HepG2 (cell line): ENCODE data around the gene FAIM2. TPM values are rescaled to one million over a fixed set of nuclear protein-coding genes. Genes with fewer than 3 reads are reported as not detected.

Experiments used
- ATAC-seq: fragments of 200-7000 bp; cut with Tn5 transposase; 3 replicates; pipeline ENCODE4 v1.9.1; 2020; ENCODE audit warnings: mild to moderate bottlenecking, moderate library complexity
- BruUV-seq: library from RNA; stranded (reverse); fragments of 400-500 nt; replicated peaks from 2 replicates; lab custom pipeline; 2021; lab: Mats Ljungman, UMichigan
- CTCF ChIA-PET: fragments of 300-600 bp; formaldehyde crosslinking; extraction: SDS; loops from one replicate; lab custom pipeline; 2021; ENCODE audit warnings: low total read pairs, inconsistent platforms, low intra/inter-chr PET ratio; lab: Yijun Ruan, JAX
- POLR2A ChIA-PET: fragments of 350-600 bp; sonication (Branson Sonifier 250); formaldehyde crosslinking; loops from one replicate; lab custom pipeline; 2020; ENCODE audit warnings: antibody characterized with exemption, inconsistent platforms; lab: Yijun Ruan, JAX
- DNase-seq: peaks from one replicate; pipeline ENCODE4 v3.0.0-alpha.2; 2015; ENCODE audit warnings: low spot score
- FAIRE-seq: peaks from 3 replicates; lab custom pipeline; 2011; peaks lifted over from hg19 to GRCh38; lab: Jason Lieb, UNC
- H2AFZ ChIP-seq: one replicate; pipeline ENCODE4 v1.6.1; 2011; ENCODE audit warnings: low read length, inconsistent platforms
- H3K27ac ChIP-seq: fragments of 300-600 bp; 3 replicates; pipeline ENCODE4 v1.8.0; 2011; ENCODE audit warnings: mixed run types, mild to moderate bottlenecking, mixed read lengths, low read length, inconsistent platforms; ENCODE audit not compliant: insufficient read depth; ENCODE audit errors: extremely low read length
- H3K27me3 ChIP-seq, 2 experiments: fragments of 200-600 bp in 1 of 2; 2 replicates in 1 of 2; 3 replicates in 1 of 2; pipeline versions ENCODE4 v1.6.0 to v1.8.0; 2011; ENCODE audit warnings: low read length in 2 of 2, mild to moderate bottlenecking in 2 of 2, moderate library complexity in 2 of 2, inconsistent platforms in 1 of 2; ENCODE audit not compliant: insufficient read depth in 2 of 2, control insufficient read depth in 1 of 2
- H3K36me3 ChIP-seq, 2 experiments: fragments of 200-600 bp in 1 of 2; replicated peaks in 1 of 2; 2 replicates in 1 of 2; 3 replicates in 1 of 2; pipeline versions ENCODE4 v1.5.1 to v1.8.0; 2011; ENCODE audit warnings: low read length in 2 of 2, inconsistent platforms in 1 of 2; ENCODE audit not compliant: insufficient read depth in 2 of 2, control insufficient read depth in 1 of 2
- H3K4me1 ChIP-seq: 2 replicates; pipeline ENCODE4 v1.5.1; 2012; ENCODE audit warnings: low read length, inconsistent platforms; ENCODE audit not compliant: insufficient read depth
- H3K4me2 ChIP-seq: 2 replicates; pipeline ENCODE4 v1.6.0; 2011; ENCODE audit warnings: low read depth, low read length, inconsistent platforms
- H3K4me3 ChIP-seq, 3 experiments: fragments of 200-600 bp in 1 of 3; sonication (generic), shearing (Covaris generic) in 1 of 3; replicated peaks in 1 of 3; 2 replicates each; pipeline ENCODE4 v1.5.1; 2011 to 2016; ENCODE audit warnings: low read length in 3 of 3, inconsistent platforms in 2 of 3, low read depth in 2 of 3, mild to moderate bottlenecking in 2 of 3, control low read depth in 1 of 3, mixed read lengths in 1 of 3; ENCODE audit not compliant: insufficient read depth in 1 of 3
- H3K79me2 ChIP-seq: one replicate; pipeline ENCODE4 v1.6.1; 2011; ENCODE audit warnings: low read length, inconsistent platforms; ENCODE audit not compliant: insufficient read depth
- H3K9ac ChIP-seq: 2 replicates; pipeline ENCODE4 v1.6.0; 2011; ENCODE audit warnings: mild to moderate bottlenecking, low read depth, low read length, inconsistent platforms; ENCODE audit not compliant: insufficient read depth
- H3K9me3 ChIP-seq: 2 replicates; pipeline ENCODE4 v1.5.1; 2012; ENCODE audit warnings: mild to moderate bottlenecking, low read length
- H4K20me1 ChIP-seq: 2 replicates; pipeline ENCODE4 v1.6.0; 2011; ENCODE audit warnings: inconsistent platforms, mild to moderate bottlenecking, low read length, moderate library complexity; ENCODE audit not compliant: insufficient read depth
- CEBPB ChIP-seq: IDR thresholded peaks from 2 replicates; pipeline ENCODE4 v1.6.1; 2011; ENCODE audit warnings: low read depth, low read length, improper control_type of control experiment, borderline replicate concordance
- FOSL1 ChIP-seq: sonication (generic); formaldehyde crosslinking; IDR thresholded peaks from 2 replicates; pipeline ENCODE4 v1.9.0; 2021; ENCODE audit warnings: missing genetic modification reagents, borderline replicate concordance
- HDAC2 ChIP-seq: sonication (generic); formaldehyde crosslinking; IDR thresholded peaks from 2 replicates; pipeline ENCODE4 v1.4.0; 2020; ENCODE audit warnings: missing genetic modification reagents
- RXRB ChIP-seq: IDR thresholded peaks from 2 replicates; pipeline ENCODE4 v1.6.1; 2016; ENCODE audit warnings: borderline replicate concordance, missing genetic modification reagents, missing compliant biosample characterization
- ZBTB8A ChIP-seq: sonication (generic); formaldehyde crosslinking; IDR thresholded peaks from 2 replicates; pipeline ENCODE4 v1.4.0; 2020; ENCODE audit warnings: mild to moderate bottlenecking, low read depth, missing genetic modification reagents, borderline replicate concordance
- ZFP1 ChIP-seq: IDR thresholded peaks from 2 replicates; pipeline ENCODE4 v1.6.1; 2016
- ZMYM4 ChIP-seq: sonication (generic); formaldehyde crosslinking; IDR thresholded peaks from 2 replicates; pipeline ENCODE4 v1.8.1; 2023; ENCODE audit warnings: mild to moderate bottlenecking, missing genetic modification reagents
- ZNF3 ChIP-seq: IDR thresholded peaks from 2 replicates; pipeline ENCODE4 v1.7.0; 2017; ENCODE audit warnings: inconsistent platforms
- ZNF510 ChIP-seq: sonication (generic); formaldehyde crosslinking; IDR thresholded peaks from 2 replicates; pipeline ENCODE4 v1.4.0; 2020; ENCODE audit warnings: low read depth, mild to moderate bottlenecking, missing genetic modification reagents
- WGBS: methylation state at CpG from one replicate; pipeline ENCODE4 v1.1.6; 2017; ENCODE audit warnings: low lambda C conversion rate; 5-methylcytosine and 5-hydroxymethylcytosine counted together
- in situ Hi-C: cut with HindIII; loops from 2 replicates; pipeline ENCODE4 v1.10.0; 2017; ENCODE audit warnings: low pct_unique_long_range_greater_than_20kb; ENCODE audit not compliant: extremely low pct_ligation_motif_present
- intact Hi-C: fragments of 100-400 bp; cut with micrococcal nuclease; formaldehyde crosslinking; loops from one replicate; pipeline ENCODE4 v1.10.0; 2022; ENCODE audit not compliant: unreplicated experiment
- polyA plus RNA-seq, 8 experiments: library from polyadenylated mRNA; depleted of rRNA in 3 of 8; stranded (reverse) in 7 of 8; unstranded in 1 of 8; fragments of >200 nt; fragmentation: Illumina TruSeq in 4 of 8; extraction: Trizol in 4 of 8; gene quantifications; 2 replicates each; pipeline versions ENCODE4 v1.2.1 to v1.2.3, GENCODE V29; 2011 to 2016; ENCODE audit warnings: low read depth in 4 of 8, missing spikeins in 1 of 8, mixed read lengths in 1 of 8; ENCODE audit not compliant: insufficient read depth in 1 of 8
- total RNA-seq, 5 experiments: library from RNA; depleted of rRNA; stranded (reverse); fragments of >200 nt; fragmentation: Illumina TruSeq; extraction: Trizol; gene quantifications; 2 replicates each; pipeline ENCODE4 v1.2.3, GENCODE V29; 2016; ENCODE audit warnings: low read depth in 1 of 5
- TF ChIP-seq, protein P1 (sequence below): sonication (generic); formaldehyde crosslinking; IDR thresholded peaks from 2 replicates; pipeline ENCODE4 v1.4.0; 2020; ENCODE audit warnings: missing genetic modification reagents

Gene FAIM2
- total and polyA plus RNA-seq, 2 of the 13 experiments (the other 11 are each of a cell fraction or from before 2014, with no cell fraction given): not detected

GRCh38 chr12:49885663-49886461, 17.8 kb downstream of the FAIM2 start (continued):
- TF ChIP-seq, protein P1, sequence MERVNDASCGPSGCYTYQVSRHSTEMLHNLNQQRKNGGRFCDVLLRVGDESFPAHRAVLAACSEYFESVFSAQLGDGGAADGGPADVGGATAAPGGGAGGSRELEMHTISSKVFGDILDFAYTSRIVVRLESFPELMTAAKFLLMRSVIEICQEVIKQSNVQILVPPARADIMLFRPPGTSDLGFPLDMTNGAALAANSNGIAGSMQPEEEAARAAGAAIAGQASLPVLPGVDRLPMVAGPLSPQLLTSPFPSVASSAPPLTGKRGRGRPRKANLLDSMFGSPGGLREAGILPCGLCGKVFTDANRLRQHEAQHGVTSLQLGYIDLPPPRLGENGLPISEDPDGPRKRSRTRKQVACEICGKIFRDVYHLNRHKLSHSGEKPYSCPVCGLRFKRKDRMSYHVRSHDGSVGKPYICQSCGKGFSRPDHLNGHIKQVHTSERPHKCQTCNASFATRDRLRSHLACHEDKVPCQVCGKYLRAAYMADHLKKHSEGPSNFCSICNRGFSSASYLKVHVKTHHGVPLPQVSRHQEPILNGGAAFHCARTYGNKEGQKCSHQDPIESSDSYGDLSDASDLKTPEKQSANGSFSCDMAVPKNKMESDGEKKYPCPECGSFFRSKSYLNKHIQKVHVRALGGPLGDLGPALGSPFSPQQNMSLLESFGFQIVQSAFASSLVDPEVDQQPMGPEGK (CRISPR knock-in tag): peak; percentile 54
- TF ChIP-seq ZNF510 (CRISPR knock-in tag) (no peak), HDAC2 (CRISPR knock-in tag) (peak; percentile 33; the same call in 1 of the 2 replicates), ZNF3 (CRISPR knock-in tag) (peak; percentile 81), RXRB (CRISPR knock-in tag) (peak; percentile 55), ZMYM4 (no peak), CEBPB (peak; percentile 24; the same call in 1 of the 2 replicates), FOSL1 (CRISPR knock-in tag) (no peak)
- TF ChIP-seq, all 625 proteins: peak for 19

GRCh38 chr12:49885118-49885517, 18.6 kb downstream of the FAIM2 start:
- in situ Hi-C loops: no loop called here
- H3K4me2 ChIP-seq: no peak overlapping the region
- H3K4me3 ChIP-seq: no peak overlapping the region
- H3K4me1 ChIP-seq: peaks cover 50% of the 10 kb centered on the region
- no peak for FAIRE-seq
- no peak for ATAC-seq
- no peaks in the 10 kb centered on the region for H3K36me3 ChIP-seq
- H3K79me2 ChIP-seq: no peaks in the 10 kb centered on the region
- no peak overlapping the region for H2AFZ ChIP-seq
- POLR2A ChIA-PET: no interaction called here
- intact Hi-C loops: no loop called here
- TF ChIP-seq ZBTB8A (CRISPR knock-in tag) (no peak), ZFP1 (CRISPR knock-in tag) (no peak)
- TF ChIP-seq, protein P1 (CRISPR knock-in tag): peak; percentile 51; the same call in 1 of the 2 replicates
- H3K27me3 ChIP-seq: peaks cover 6 to 61% of the 10 kb centered on the region in 2 experiments; a peak in 3 of 5 replicates
- no peak for DNase-seq
- H3K9ac ChIP-seq: no peak overlapping the region
- CTCF ChIA-PET: no interaction called here
- 16% methylated on average over 6 of the region's 6 CpGs for WGBS
- no TSS peak for BruUV-seq
- H3K9me3 ChIP-seq: 0 out of 2 replicates have a peak, but pooled peaks cover 2% of the 10 kb centered on the region
- H3K27ac ChIP-seq: no peak overlapping the region
- H4K20me1 ChIP-seq: no peaks in the 10 kb centered on the region
